ENCODE results near the gene AIFM1.

GRCh38 chrX:130171446-130172126 is 5.9 kb upstream of the AIFM1 start, which contains the start of gene RAB33A:
- no peak for TF ChIP-seq EHMT2 (IDR thresholded peaks at IDR 0.05; ENCODE audit: low read depth)
- TF ChIP-seq CHD2 (IDR thresholded peaks at IDR 0.05; ENCODE audit: low read length, partially characterized antibody) = no peak
- no peak for TF ChIP-seq PBX3 (IDR thresholded peaks at IDR 0.05)
- TF ChIP-seq CTCF (IDR thresholded peaks at IDR 0.05) = no peak
- no peak for TF ChIP-seq POLR2AphosphoS2 (conservative IDR thresholded peaks at IDR 0.05; ENCODE audit: low read length)
- TF ChIP-seq POLR2A (IDR thresholded peaks at IDR 0.05; ENCODE audit: low read length) = no peak

All from A549 (cell line).